GM12878 (cell line): ENCODE measurements around the gene FBXL19.

ENCODE experiments used
- EED ChIP-seq: sonication (generic); IDR thresholded peaks from 2 replicates; pipeline ENCODE4 v1.6.1; 2016; ENCODE audit warnings: antibody characterized with exemption, low read depth
- MEF2A ChIP-seq: IDR thresholded peaks from 2 replicates; pipeline ENCODE4 v1.6.1; 2011; ENCODE audit warnings: low read depth, mild to moderate bottlenecking, low read length, moderate library complexity; ENCODE audit not compliant: insufficient read depth
- NFIC ChIP-seq: IDR thresholded peaks from 2 replicates; pipeline ENCODE4 v1.6.1; 2012; ENCODE audit warnings: low read depth, mild to moderate bottlenecking, inconsistent platforms, low read length, moderate library complexity
- PRDM15 ChIP-seq: fragments of 450-650 bp; formaldehyde crosslinking; IDR thresholded peaks from 2 replicates; pipeline ENCODE4 v1.4.0; 2020; ENCODE audit warnings: mild to moderate bottlenecking, moderate library complexity

- TF ChIP-seq PRDM15 (CRISPR knock-in tag) (no peak), EED (no peak), MEF2A (no peak), NFIC (no peak)
Observed at GRCh38 chr16:30927789-30928378, 4.5 kb downstream of the FBXL19 start.
